IMR-90 (cell line): Measurements from ENCODE around the gene WDR45B.

Experiments
- CHD1 ChIP-seq: IDR thresholded peaks from 2 replicates; pipeline ENCODE4 v1.6.1; 2012; ENCODE audit warnings: low read depth, low read length, improper control_type of control experiment
- MXI1 ChIP-seq: IDR thresholded peaks from 2 replicates; pipeline ENCODE4 v1.6.1; 2012; ENCODE audit warnings: low read depth, mild to moderate bottlenecking, low read length, moderate library complexity, borderline replicate concordance
- NFE2L2 ChIP-seq: fragments of 150-350 bp; IDR thresholded peaks from 2 replicates; pipeline ENCODE4 v1.6.1; 2016; ENCODE audit warnings: low read depth, mild to moderate bottlenecking, low read length
- POLR2A ChIP-seq: IDR thresholded peaks from 2 replicates; pipeline ENCODE4 v1.6.1; 2012; ENCODE audit warnings: mild to moderate bottlenecking, low read depth, low read length
- RAD21 ChIP-seq: IDR thresholded peaks from 2 replicates; pipeline ENCODE4 v1.6.1; 2012; ENCODE audit warnings: low read length, improper control_type of control experiment
- RCOR1 ChIP-seq: IDR thresholded peaks from 2 replicates; pipeline ENCODE4 v1.6.1; 2012; ENCODE audit warnings: mild to moderate bottlenecking, low read length, improper control_type of control experiment; ENCODE audit not compliant: insufficient replicate concordance
- SMC3 ChIP-seq: fragments of 150-350 bp; IDR thresholded peaks from 2 replicates; pipeline ENCODE4 v1.6.1; 2016; ENCODE audit warnings: low read depth, mild to moderate bottlenecking, antibody characterized with exemption, low read length, moderate library complexity
- TF ChIP-seq, protein P1 (sequence below): conservative IDR thresholded peaks from 2 replicates; pipeline ENCODE4 v1.5.1; 2012; ENCODE audit warnings: mild to moderate bottlenecking, low read depth, low read length, improper control_type of control experiment
- TF ChIP-seq, protein P2 (sequence below): fragments of 150-350 bp; IDR thresholded peaks from 2 replicates; pipeline ENCODE4 v1.6.1; 2017; ENCODE audit warnings: mild to moderate bottlenecking, antibody characterized with exemption, low read length, low read depth

DNA sequence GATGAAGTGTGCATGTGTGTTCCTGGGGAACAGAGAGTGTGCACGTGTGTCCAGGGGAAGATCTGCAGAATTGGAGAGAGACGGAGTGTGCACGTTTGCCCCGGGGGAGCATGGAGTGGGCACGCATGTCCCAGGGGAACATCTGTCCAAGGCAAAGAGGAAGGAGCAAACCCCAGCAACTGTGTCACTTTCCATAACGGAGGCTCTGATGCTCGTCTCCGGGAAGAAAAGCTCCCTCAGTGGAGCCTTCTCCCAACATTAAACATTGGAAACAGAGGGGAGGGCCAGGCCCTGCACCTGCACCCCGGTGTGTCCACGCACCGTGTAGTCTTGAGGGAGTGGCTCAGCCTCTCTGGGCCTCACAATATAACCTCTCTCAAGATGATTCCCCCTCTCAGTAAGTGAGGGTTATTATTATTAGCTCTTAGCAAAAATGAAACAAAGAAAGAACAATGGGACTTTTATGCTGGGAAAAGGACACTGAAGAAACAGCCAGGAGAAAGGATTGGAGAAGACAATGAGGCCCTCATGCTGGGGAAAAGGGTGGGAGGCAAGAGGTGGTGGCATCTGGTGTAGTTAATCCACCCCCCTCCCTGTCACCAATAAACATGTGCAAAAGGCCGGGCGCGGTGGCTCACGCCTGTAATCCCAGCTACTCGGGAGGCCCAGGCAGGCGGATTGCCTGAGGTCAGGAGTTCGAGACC lies 42.7 kb upstream of the WDR45B start:
- no peak for TF ChIP-seq RAD21
- TF ChIP-seq, protein P1, sequence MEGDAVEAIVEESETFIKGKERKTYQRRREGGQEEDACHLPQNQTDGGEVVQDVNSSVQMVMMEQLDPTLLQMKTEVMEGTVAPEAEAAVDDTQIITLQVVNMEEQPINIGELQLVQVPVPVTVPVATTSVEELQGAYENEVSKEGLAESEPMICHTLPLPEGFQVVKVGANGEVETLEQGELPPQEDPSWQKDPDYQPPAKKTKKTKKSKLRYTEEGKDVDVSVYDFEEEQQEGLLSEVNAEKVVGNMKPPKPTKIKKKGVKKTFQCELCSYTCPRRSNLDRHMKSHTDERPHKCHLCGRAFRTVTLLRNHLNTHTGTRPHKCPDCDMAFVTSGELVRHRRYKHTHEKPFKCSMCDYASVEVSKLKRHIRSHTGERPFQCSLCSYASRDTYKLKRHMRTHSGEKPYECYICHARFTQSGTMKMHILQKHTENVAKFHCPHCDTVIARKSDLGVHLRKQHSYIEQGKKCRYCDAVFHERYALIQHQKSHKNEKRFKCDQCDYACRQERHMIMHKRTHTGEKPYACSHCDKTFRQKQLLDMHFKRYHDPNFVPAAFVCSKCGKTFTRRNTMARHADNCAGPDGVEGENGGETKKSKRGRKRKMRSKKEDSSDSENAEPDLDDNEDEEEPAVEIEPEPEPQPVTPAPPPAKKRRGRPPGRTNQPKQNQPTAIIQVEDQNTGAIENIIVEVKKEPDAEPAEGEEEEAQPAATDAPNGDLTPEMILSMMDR: no peak
- no peak for TF ChIP-seq RCOR1
- TF ChIP-seq MXI1: no peak
- TF ChIP-seq, protein P2, sequence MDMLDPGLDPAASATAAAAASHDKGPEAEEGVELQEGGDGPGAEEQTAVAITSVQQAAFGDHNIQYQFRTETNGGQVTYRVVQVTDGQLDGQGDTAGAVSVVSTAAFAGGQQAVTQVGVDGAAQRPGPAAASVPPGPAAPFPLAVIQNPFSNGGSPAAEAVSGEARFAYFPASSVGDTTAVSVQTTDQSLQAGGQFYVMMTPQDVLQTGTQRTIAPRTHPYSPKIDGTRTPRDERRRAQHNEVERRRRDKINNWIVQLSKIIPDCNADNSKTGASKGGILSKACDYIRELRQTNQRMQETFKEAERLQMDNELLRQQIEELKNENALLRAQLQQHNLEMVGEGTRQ: no peak
- no peak for TF ChIP-seq POLR2A
- TF ChIP-seq SMC3: no peak
- no peak for TF ChIP-seq CHD1
- no peak for TF ChIP-seq NFE2L2
